ENCODE results near the gene ACTN1.

DNA sequence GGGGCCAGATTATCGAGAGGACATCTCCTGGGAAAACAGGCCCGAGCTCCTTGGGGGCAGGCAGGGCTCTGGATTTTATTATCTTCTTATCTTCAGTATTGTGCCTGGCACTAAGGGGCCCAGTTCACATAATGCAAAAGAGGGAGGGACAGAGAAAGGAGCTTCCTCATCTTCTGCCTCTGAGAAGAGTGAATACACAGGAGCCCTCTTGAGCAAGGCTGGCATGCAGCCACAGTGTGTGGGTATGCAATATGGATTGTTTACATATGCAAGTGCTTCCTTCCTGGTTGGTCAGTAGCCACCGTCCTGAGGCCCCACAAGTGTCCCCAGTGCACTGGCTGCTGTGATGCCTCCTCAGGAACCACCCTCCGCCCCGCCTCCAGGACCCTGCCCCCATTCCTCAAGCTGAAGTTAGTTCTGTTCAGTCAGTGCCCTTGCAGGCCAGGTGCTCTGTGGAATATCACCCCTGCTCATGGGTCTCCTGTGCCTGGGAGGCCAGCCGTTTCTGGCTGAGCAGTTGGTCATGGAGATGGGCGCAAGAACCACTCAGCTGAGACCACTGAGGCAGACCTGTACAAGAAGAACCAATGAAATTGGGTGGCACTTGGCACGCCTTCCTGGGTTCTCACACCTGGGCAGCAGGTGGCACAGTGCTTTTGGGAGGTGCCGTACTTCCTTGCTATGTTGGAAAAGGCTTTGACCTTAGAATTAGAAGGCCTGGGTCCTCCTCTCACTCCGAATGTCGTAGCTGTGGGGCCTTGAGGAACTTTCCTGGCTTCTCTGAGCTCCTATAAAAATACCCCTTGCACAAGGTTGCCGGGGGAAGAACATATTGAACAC, 35.1 kb upstream of the ACTN1 start:
- TF ChIP-seq CTCF (IDR thresholded peaks at IDR 0.05) (no peak), POLR2A (IDR thresholded peaks at IDR 0.05) (no peak), POLR2AphosphoS5 (IDR thresholded peaks at IDR 0.05) (no peak)

Data from breast epithelium (tissue), 3 donors.